ENCODE results near the gene SART1. TPM values are rescaled to one million over a fixed set of nuclear protein-coding genes. Genes with fewer than 3 reads are reported as not detected.

Gene SART1
- total and polyA plus RNA-seq, 10 of the 15 experiments (the other 5 are each of a cell fraction or from before 2014, with no cell fraction given), result 6.2 to 60.5 (median 37.4) TPM

GRCh38 chr11:66017321-66017720 is 55.8 kb downstream of the SART1 start:
- no peak for ATAC-seq
- no peak for DNase-seq (ENCODE audit: low read depth, low spot score)
- CTCF ChIA-PET, result interaction anchor here (0.9 to 1.0 kb wide), 2 partner anchors 10 to 28 kb away, joined by 3 read pairs; no protein-coding TSS in a partner anchor
- peaks cover 0 to 1% of the 10 kb centered on the region in 2 experiments; a peak in 2 of 4 replicates for H3K27me3 ChIP-seq (replicated peaks in 1 of 2; ENCODE audit: control insufficient read depth in 2 of 2, insufficient read depth in 2 of 2, low read length in 1 of 2)
- POLR2A ChIA-PET, result no interaction called here
- no peak overlapping the region for H2AFZ ChIP-seq (ENCODE audit: control insufficient read depth, low read depth, low read length)
- H3K36me3 ChIP-seq (ENCODE audit: control insufficient read depth in 2 of 2, insufficient read depth in 2 of 2, low read length in 1 of 2), result no peaks in the 10 kb centered on the region
- no peaks in the 10 kb centered on the region for H3K9me3 ChIP-seq (replicated peaks; ENCODE audit: control insufficient read depth, insufficient read depth, low read length)
- no peak overlapping the region for H3K4me3 ChIP-seq
- H3K79me2 ChIP-seq (ENCODE audit: control insufficient read depth, insufficient read depth, low read length), result no peaks in the 10 kb centered on the region
- H3K27ac ChIP-seq (ENCODE audit: control insufficient read depth, insufficient read depth), result no peak overlapping the region
- RAD21 ChIA-PET (ENCODE audit: unreplicated experiment), result no interaction called here
- H3K4me1 ChIP-seq (ENCODE audit: control insufficient read depth, insufficient read depth, low read length), result no peaks in the 10 kb centered on the region
- no peaks in the 10 kb centered on the region for H4K20me1 ChIP-seq (ENCODE audit: control insufficient read depth, insufficient read depth)
- BruUV-seq (replicated peaks), result no TSS peak
- SMC1A ChIA-PET (ENCODE audit: uncharacterized antibody, unreplicated experiment), result no interaction called here
- WGBS (ENCODE audit: insufficient coverage, insufficient replicate concordance, low lambda C conversion rate, missing lambda C conversion rate), result 35% methylated on average over 4 of the region's 4 CpGs
- FAIRE-seq, result no peak
- H3K9ac ChIP-seq (ENCODE audit: control insufficient read depth, insufficient read depth, low read length), result no peak overlapping the region
- intact Hi-C loops (cut with micrococcal nuclease; ENCODE audit: unreplicated experiment) (no loop called here), in situ Hi-C loops (cut with MboI) (no loop called here)
- TF ChIP-seq ATF3 (IDR thresholded peaks at IDR 0.05; ENCODE audit: borderline replicate concordance, extremely low read depth, low read depth, low read length) (no peak), HDAC6 (IDR thresholded peaks at IDR 0.05; ENCODE audit: unreplicated experiment) (no peak), GATAD2B (conservative IDR thresholded peaks at IDR 0.05; ENCODE audit: low read depth) (no peak), MTA3 (IDR thresholded peaks at IDR 0.05; ENCODE audit: borderline replicate concordance, low read length) (no peak), ETV6 (conservative IDR thresholded peaks at IDR 0.05 in 1 of 2, IDR thresholded peaks at IDR 0.05 in 1 of 2; ENCODE audit: borderline replicate concordance in 1 of 2, low read depth in 1 of 2) (no peak), SREBF1 (IDR thresholded peaks at IDR 0.05; ENCODE audit: low read length) (no peak), TCF12 (IDR thresholded peaks at IDR 0.05; ENCODE audit: low read depth, low read length) (no peak), NFYA (IDR thresholded peaks at IDR 0.05; ENCODE audit: borderline replicate concordance, low read depth, low read length) (no peak), STAT1 (conservative IDR thresholded peaks at IDR 0.05) (no peak), EZH2 (IDR thresholded peaks at IDR 0.05; ENCODE audit: borderline replicate concordance, control insufficient read depth, low read depth, low read length) (no peak), PBX3 (IDR thresholded peaks at IDR 0.05; ENCODE audit: insufficient replicate concordance, low read depth, low read length) (no peak), SMARCA5 (IDR thresholded peaks at IDR 0.05) (no peak), BCL11A (IDR thresholded peaks at IDR 0.05; ENCODE audit: low read depth, low read length) (no peak), POLR2AphosphoS2 (IDR thresholded peaks at IDR 0.05; ENCODE audit: low read depth, low read length) (no peak)
- no peak overlapping the region for H3K4me2 ChIP-seq (ENCODE audit: control insufficient read depth, insufficient read depth)

Data from GM12878 (cell line).